H1 (cell line): ENCODE results near the gene LEFTY1.

Experiments
- CHD1 ChIP-seq: IDR thresholded peaks from 2 replicates; pipeline ENCODE4 v1.6.1; 2012; ENCODE audit warnings: low read depth, low read length, improper control_type of control experiment
- EZH2 ChIP-seq: fragments of 200-600 bp; sonication (generic); IDR thresholded peaks from 2 replicates; pipeline ENCODE4 v1.7.1; 2012; ENCODE audit warnings: low read depth, mild to moderate bottlenecking, moderate library complexity, low read length, inconsistent platforms; ENCODE audit not compliant: severe bottlenecking
- POLR2A ChIP-seq, 2 experiments: IDR thresholded peaks; 1 replicate in 1 of 2; 2 replicates in 1 of 2; pipeline ENCODE4 v1.6.1; 2011; ENCODE audit warnings: low read depth in 2 of 2, low read length in 2 of 2, mild to moderate bottlenecking in 2 of 2; ENCODE audit errors: control extremely low read depth in 1 of 2
- RNF2 ChIP-seq: fragments of 200-900, 300-1000 bp; sonication (generic); IDR thresholded peaks from 2 replicates; pipeline ENCODE4 v1.7.1; 2016; ENCODE audit warnings: borderline replicate concordance, low read depth, mild to moderate bottlenecking, antibody characterized with exemption, low read length; ENCODE audit not compliant: poor library complexity, severe bottlenecking; ENCODE audit errors: missing control alignments
- RXRA ChIP-seq: IDR thresholded peaks from 2 replicates; pipeline ENCODE4 v1.6.1; 2011; ENCODE audit warnings: low read depth, mild to moderate bottlenecking, low read length, moderate library complexity; ENCODE audit not compliant: insufficient read depth
- SRF ChIP-seq: IDR thresholded peaks from 2 replicates; pipeline ENCODE4 v1.6.1; 2011; ENCODE audit warnings: mild to moderate bottlenecking, low read depth, low read length, moderate library complexity
- TF ChIP-seq, protein P1 (sequence below), 3 experiments: IDR thresholded peaks; 1 replicate in 2 of 3; 2 replicates in 1 of 3; pipeline versions ENCODE4 v1.5.1 to v1.6.1; 2011; ENCODE audit warnings: low read length in 3 of 3, mild to moderate bottlenecking in 3 of 3, inconsistent platforms in 2 of 3, low read depth in 1 of 3, moderate library complexity in 1 of 3; ENCODE audit not compliant: insufficient read depth in 1 of 3; ENCODE audit errors: control extremely low read depth in 1 of 3
- TF ChIP-seq, protein P2 (sequence below): IDR thresholded peaks from 2 replicates; pipeline ENCODE4 v1.6.1; 2012; ENCODE audit warnings: inconsistent platforms
- TF ChIP-seq, protein P3 (sequence below): IDR thresholded peaks from 2 replicates; pipeline ENCODE4 v1.6.1; 2011; ENCODE audit warnings: low read depth, mild to moderate bottlenecking, low read length; ENCODE audit not compliant: insufficient read depth

DNA sequence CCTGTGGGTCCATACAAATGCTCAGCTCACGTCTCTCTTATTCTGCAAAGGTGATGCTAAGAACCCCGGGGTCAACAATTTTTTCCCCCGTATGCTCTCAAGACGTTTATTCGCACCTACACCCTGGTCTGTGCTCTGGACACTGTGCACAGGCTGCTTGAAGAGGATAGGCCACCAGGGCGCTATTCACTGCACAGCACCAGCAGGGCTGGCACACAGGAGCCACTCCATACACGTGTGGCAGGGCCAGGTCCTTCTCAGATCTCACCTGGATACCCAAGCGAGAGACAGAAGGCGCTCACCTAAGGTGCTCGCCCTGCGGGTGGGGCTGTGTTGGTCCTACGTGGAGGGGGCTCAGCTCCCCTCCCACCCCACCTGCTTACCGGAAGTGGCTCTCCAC is 23.4 kb downstream of the LEFTY1 start:
- TF ChIP-seq, protein P1, sequence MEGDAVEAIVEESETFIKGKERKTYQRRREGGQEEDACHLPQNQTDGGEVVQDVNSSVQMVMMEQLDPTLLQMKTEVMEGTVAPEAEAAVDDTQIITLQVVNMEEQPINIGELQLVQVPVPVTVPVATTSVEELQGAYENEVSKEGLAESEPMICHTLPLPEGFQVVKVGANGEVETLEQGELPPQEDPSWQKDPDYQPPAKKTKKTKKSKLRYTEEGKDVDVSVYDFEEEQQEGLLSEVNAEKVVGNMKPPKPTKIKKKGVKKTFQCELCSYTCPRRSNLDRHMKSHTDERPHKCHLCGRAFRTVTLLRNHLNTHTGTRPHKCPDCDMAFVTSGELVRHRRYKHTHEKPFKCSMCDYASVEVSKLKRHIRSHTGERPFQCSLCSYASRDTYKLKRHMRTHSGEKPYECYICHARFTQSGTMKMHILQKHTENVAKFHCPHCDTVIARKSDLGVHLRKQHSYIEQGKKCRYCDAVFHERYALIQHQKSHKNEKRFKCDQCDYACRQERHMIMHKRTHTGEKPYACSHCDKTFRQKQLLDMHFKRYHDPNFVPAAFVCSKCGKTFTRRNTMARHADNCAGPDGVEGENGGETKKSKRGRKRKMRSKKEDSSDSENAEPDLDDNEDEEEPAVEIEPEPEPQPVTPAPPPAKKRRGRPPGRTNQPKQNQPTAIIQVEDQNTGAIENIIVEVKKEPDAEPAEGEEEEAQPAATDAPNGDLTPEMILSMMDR (IDR thresholded peaks at IDR 0.05; ENCODE audit: control extremely low read depth in 1 of 3, insufficient read depth in 1 of 3, low read depth in 1 of 3, low read length in 3 of 3), result no peak
- TF ChIP-seq EZH2, result no peak
- TF ChIP-seq, protein P2, sequence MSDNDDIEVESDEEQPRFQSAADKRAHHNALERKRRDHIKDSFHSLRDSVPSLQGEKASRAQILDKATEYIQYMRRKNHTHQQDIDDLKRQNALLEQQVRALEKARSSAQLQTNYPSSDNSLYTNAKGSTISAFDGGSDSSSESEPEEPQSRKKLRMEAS, result no peak
- TF ChIP-seq CHD1, result no peak
- TF ChIP-seq, protein P3, sequence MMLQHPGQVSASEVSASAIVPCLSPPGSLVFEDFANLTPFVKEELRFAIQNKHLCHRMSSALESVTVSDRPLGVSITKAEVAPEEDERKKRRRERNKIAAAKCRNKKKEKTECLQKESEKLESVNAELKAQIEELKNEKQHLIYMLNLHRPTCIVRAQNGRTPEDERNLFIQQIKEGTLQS, result no peak
- no peak for TF ChIP-seq RNF2
- no peak for TF ChIP-seq POLR2A (IDR thresholded peaks at IDR 0.05; ENCODE audit: control extremely low read depth in 1 of 2, low read depth in 2 of 2, low read length in 2 of 2)
- no peak for TF ChIP-seq SRF
- no peak for TF ChIP-seq RXRA
